ENCODE measurements around the gene AKAP9. TPM values are rescaled to one million over a fixed set of nuclear protein-coding genes. Genes with fewer than 3 reads are reported as not detected.
"Not testable (repeated sequence)": the region's sequence is repeated elsewhere in the genome, so short reads cannot be mapped to it uniquely, and the experiment has no call there.

AKAP9 gene
- total and polyA plus RNA-seq, 5 donors = 15.5 to 47.4 (median 36.0) TPM

DNA sequence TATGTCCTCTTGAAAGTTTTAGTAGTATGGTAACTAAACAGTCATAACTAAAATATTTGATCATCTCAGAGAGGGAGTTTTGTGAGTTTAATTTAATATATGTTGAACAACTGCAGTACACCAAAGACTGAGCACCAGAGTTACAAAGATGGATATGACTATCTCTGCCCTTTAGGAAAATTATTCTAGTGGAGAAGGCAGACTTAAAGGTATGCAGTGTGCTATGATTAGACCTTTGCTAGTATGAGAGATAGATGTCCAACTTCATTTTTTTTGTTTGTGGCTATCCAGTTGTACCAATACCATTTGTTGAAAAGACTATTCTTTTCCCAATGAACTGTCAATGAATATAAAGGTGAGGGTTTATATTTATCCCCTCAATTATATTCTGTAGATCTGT, 33.4 kb downstream of the AKAP9 start:
- intact Hi-C loops (cut with DNase I) = no loop called here
- Histone ChIP-seq H3K4me3 (ENCODE audit: low read length) (no peak overlapping the region), H3K9me3 (ENCODE audit: control insufficient read depth, low read length) (no peaks in the 10 kb centered on the region), H3K4me1 (ENCODE audit: control insufficient read depth, insufficient read depth, low read length) (peaks cover 3% of the 10 kb centered on the region), H3K27ac (ENCODE audit: low read length) (no peak overlapping the region), H3K27me3 (ENCODE audit: control insufficient read depth, insufficient read depth) (no peaks in the 10 kb centered on the region)
- ATAC-seq (no peak), DNase-seq (no peak)

DNA sequence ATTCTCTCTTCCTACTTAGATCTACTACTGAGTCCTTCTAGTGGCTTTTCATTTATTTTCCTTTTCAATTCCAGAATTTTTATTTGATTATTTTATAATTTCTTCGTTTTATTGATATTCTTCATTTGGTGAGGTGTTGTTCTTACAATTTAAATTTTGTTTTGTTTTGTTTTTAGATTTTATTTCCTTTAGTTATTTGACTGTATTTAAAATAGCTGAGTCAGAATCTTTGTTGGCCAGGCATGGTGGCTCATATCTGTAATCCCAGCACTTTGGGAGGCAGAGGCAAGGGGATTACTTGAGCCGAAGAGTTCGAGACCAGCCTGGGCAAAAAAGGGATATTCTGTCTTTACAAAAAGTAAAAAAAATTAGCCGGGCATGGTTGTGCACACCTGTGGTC, 36.1 kb downstream of the AKAP9 start:
- WGBS = 98% methylated on average over 4 of the region's 4 CpGs
- H3K4me1 ChIP-seq (ENCODE audit: control insufficient read depth, insufficient read depth, low read length) = peaks cover 3% of the 10 kb centered on the region
- H3K27me3 ChIP-seq (ENCODE audit: control insufficient read depth, insufficient read depth) = no peaks in the 10 kb centered on the region
- H3K4me3 ChIP-seq (ENCODE audit: low read length) = no peak overlapping the region
- DNase-seq = no peak
- no peak overlapping the region for H3K27ac ChIP-seq (ENCODE audit: low read length)
- no peak for ATAC-seq
- intact Hi-C loops (cut with DNase I) = no loop called here
- H3K9me3 ChIP-seq (ENCODE audit: control insufficient read depth, low read length) = no peaks in the 10 kb centered on the region

GRCh38 chr7:91979590-91979989, 38.9 kb downstream of the AKAP9 start:
- ATAC-seq (no peak), DNase-seq (no peak)
- intact Hi-C loops (cut with DNase I) = no loop called here
- Histone ChIP-seq H3K4me3 (ENCODE audit: low read length) (no peak overlapping the region), H3K4me1 (ENCODE audit: control insufficient read depth, insufficient read depth, low read length) (no peaks in the 10 kb centered on the region), H3K27ac (ENCODE audit: low read length) (no peak overlapping the region), H3K9me3 (ENCODE audit: control insufficient read depth, low read length) (no peaks in the 10 kb centered on the region), H3K27me3 (ENCODE audit: control insufficient read depth, insufficient read depth) (no peaks in the 10 kb centered on the region)
- WGBS = 92% methylated on average over 1 of the region's 1 CpG

DNA sequence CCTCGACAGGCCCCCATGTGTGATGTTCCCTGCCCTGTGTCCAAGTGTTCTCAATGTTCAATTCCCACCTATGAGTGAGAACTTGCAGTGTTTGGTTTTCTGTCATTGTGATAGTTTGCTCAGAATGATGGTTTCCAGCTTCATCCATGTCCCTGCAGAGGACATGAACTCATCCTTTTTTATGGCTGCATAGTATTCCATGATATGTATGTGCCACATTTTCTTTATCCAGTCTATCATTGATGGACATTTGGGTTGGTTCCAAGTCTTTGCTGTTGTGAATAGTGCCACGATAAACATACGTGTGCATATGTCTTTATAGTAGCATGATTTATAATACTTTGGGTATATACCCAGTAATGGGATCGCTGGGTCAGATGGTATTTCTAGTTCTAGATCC, 41.7 kb downstream of the AKAP9 start:
- intact Hi-C loops (cut with DNase I); H3K27me3 ChIP-seq (ENCODE audit: control insufficient read depth, insufficient read depth); H3K27ac ChIP-seq (ENCODE audit: low read length); H3K4me3 ChIP-seq (ENCODE audit: low read length); H3K4me1 ChIP-seq (ENCODE audit: control insufficient read depth, insufficient read depth, low read length); DNase-seq; ATAC-seq; H3K9me3 ChIP-seq (ENCODE audit: control insufficient read depth, low read length): not testable (repeated sequence)
- 98% methylated on average over 4 of the region's 4 CpGs for WGBS

DNA sequence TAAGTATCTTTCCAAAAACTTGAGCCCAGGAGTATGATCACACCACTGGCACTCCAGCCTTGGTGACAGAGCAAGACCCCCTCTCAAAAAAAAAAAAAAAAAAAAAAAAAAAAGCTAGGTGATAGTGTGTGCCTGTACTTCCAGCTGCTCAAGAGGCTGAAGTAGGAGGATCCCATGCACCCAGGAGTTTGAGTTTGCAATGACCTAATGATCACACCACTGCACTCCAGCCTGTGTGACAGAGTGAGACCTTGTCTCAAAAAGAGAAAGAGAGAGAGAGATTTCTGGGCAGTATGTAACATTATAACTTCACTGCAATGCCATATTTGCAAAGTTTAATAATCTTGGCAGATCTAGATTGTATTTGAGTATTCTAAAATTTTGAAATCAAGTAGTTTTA, 47.6 kb downstream of the AKAP9 start:
- H3K9me3 ChIP-seq (ENCODE audit: control insufficient read depth, low read length) = no peaks in the 10 kb centered on the region
- no peak overlapping the region for H3K27ac ChIP-seq (ENCODE audit: low read length)
- no peak for ATAC-seq
- no peak for DNase-seq
- H3K4me3 ChIP-seq (ENCODE audit: low read length) = no peak overlapping the region
- intact Hi-C loops (cut with DNase I) = no loop called here
- no peaks in the 10 kb centered on the region for H3K4me1 ChIP-seq (ENCODE audit: control insufficient read depth, insufficient read depth, low read length)
- H3K27me3 ChIP-seq (ENCODE audit: control insufficient read depth, insufficient read depth) = no peaks in the 10 kb centered on the region

DNA sequence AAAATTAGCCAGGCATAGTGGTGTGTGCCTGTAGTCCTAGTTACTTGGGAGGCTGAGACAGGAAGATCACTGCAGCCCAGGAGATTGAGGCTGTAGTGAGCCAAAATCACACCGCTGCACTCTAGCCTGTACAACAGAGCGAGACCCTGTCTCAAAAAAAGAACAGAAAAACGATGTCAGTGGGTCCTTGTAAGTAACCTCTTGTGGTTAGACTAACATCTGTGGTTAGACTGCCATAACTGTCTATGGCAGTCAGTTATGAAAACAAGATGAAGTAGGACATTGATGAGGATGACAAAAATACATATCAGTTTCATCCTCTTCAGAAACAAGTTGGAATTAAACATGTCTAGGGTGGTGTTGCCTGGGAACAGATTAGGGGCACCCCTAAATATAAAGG, 53.3 kb downstream of the AKAP9 start:
- intact Hi-C loops (cut with DNase I) = no loop called here
- DNase-seq = no peak
- H3K4me1 ChIP-seq (ENCODE audit: control insufficient read depth, insufficient read depth, low read length) = no peaks in the 10 kb centered on the region
- no peaks in the 10 kb centered on the region for H3K27me3 ChIP-seq (ENCODE audit: control insufficient read depth, insufficient read depth)
- H3K9me3 ChIP-seq (ENCODE audit: control insufficient read depth, low read length) = no peaks in the 10 kb centered on the region
- ATAC-seq = no peak
- H3K4me3 ChIP-seq (ENCODE audit: low read length) = no peak overlapping the region
- no peak overlapping the region for H3K27ac ChIP-seq (ENCODE audit: low read length)
- WGBS = 89% methylated on average over 3 of the region's 3 CpGs

GRCh38 chr7:91995391-91996105, 54.9 kb downstream of the AKAP9 start:
- Histone ChIP-seq H3K9me3 (ENCODE audit: control insufficient read depth, low read length) (no peaks in the 10 kb centered on the region), H3K4me1 (ENCODE audit: control insufficient read depth, insufficient read depth, low read length) (no peaks in the 10 kb centered on the region), H3K27ac (ENCODE audit: low read length) (no peak overlapping the region), H3K27me3 (ENCODE audit: control insufficient read depth, insufficient read depth) (no peaks in the 10 kb centered on the region), H3K4me3 (ENCODE audit: low read length) (no peak overlapping the region)
- intact Hi-C loops (cut with DNase I) = no loop called here
- ATAC-seq = no peak
- no peak for DNase-seq
- WGBS = 78% methylated on average over 2 of the region's 2 CpGs

- intact Hi-C loops (cut with DNase I) = no loop called here
- ATAC-seq (peak in 1 of 2 donors; percentile 40), DNase-seq (no peak)
- H3K9me3 ChIP-seq (ENCODE audit: control insufficient read depth, low read length) = no peaks in the 10 kb centered on the region
- H3K4me3 ChIP-seq (ENCODE audit: low read length) = no peak overlapping the region
- WGBS = 63% methylated on average over 2 of the region's 2 CpGs
- H3K27ac ChIP-seq (ENCODE audit: low read length) = no peak overlapping the region
- no peaks in the 10 kb centered on the region for H3K4me1 ChIP-seq (ENCODE audit: control insufficient read depth, insufficient read depth, low read length)
- no peaks in the 10 kb centered on the region for H3K27me3 ChIP-seq (ENCODE audit: control insufficient read depth, insufficient read depth)
Observed at GRCh38 chr7:91999631-92000565, 59.2 kb downstream of the AKAP9 start.

DNA sequence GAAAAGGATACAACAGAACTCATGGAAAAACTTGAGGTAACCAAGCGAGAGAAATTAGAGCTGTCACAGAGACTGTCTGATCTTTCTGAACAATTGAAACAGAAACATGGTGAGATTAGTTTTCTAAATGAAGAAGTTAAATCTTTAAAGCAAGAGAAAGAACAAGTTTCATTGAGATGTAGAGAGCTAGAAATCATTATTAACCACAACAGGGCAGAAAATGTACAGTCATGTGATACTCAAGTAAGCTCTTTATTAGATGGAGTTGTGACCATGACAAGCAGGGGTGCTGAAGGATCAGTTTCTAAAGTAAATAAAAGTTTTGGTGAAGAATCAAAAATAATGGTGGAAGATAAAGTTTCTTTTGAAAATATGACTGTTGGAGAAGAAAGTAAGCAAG, 62.1 kb downstream of the AKAP9 start:
- intact Hi-C loops (cut with DNase I) = no loop called here
- 100% methylated on average over 1 of the region's 1 CpG for WGBS
- Histone ChIP-seq H3K27me3 (ENCODE audit: control insufficient read depth, insufficient read depth) (no peaks in the 10 kb centered on the region), H3K27ac (ENCODE audit: low read length) (no peak overlapping the region), H3K9me3 (ENCODE audit: control insufficient read depth, low read length) (no peaks in the 10 kb centered on the region), H3K4me1 (ENCODE audit: control insufficient read depth, insufficient read depth, low read length) (no peaks in the 10 kb centered on the region), H3K4me3 (ENCODE audit: low read length) (no peak overlapping the region)
- DNase-seq = no peak
- no peak for ATAC-seq

GRCh38 chr7:92006046-92006445, 65.4 kb downstream of the AKAP9 start:
- DNase-seq (no peak), ATAC-seq (no peak)
- intact Hi-C loops (cut with DNase I) = no loop called here
- Histone ChIP-seq H3K27me3 (ENCODE audit: control insufficient read depth, insufficient read depth) (no peaks in the 10 kb centered on the region), H3K9me3 (ENCODE audit: control insufficient read depth, low read length) (no peaks in the 10 kb centered on the region), H3K27ac (ENCODE audit: low read length) (no peak overlapping the region), H3K4me3 (ENCODE audit: low read length) (no peak overlapping the region), H3K4me1 (ENCODE audit: control insufficient read depth, insufficient read depth, low read length) (no peaks in the 10 kb centered on the region)
- 96% methylated on average over 2 of the region's 2 CpGs for WGBS

- Histone ChIP-seq H3K4me3 (ENCODE audit: low read length) (no peak overlapping the region), H3K9me3 (ENCODE audit: control insufficient read depth, low read length) (no peaks in the 10 kb centered on the region), H3K27ac (ENCODE audit: low read length) (no peak overlapping the region), H3K4me1 (ENCODE audit: control insufficient read depth, insufficient read depth, low read length) (no peaks in the 10 kb centered on the region), H3K27me3 (ENCODE audit: control insufficient read depth, insufficient read depth) (no peaks in the 10 kb centered on the region)
- intact Hi-C loops (cut with DNase I) = no loop called here
- ATAC-seq (no peak), DNase-seq (no peak)
- WGBS = 98% methylated on average over 5 of the region's 5 CpGs
Observed at GRCh38 chr7:92010215-92010614, 69.6 kb downstream of the AKAP9 start.

Data from right cardiac atrium (tissue), 5 donors.